Caco-2 (cell line): Measurements from ENCODE around the gene HIKESHI. TPM values are rescaled to one million over a fixed set of nuclear protein-coding genes. Genes with fewer than 3 reads are reported as not detected.
"Not testable (repeated sequence)": the region's sequence is repeated elsewhere in the genome, so short reads cannot be mapped to it uniquely, and the experiment has no call there.

ENCODE experiments used
- BruUV-seq: library from RNA; stranded (reverse); fragments of 400-500 nt; replicated peaks from 2 replicates; lab custom pipeline; 2021; lab: Mats Ljungman, UMichigan
- CTCF ChIA-PET: fragments of 300-600 bp; sonication (Branson Sonifier 250); formaldehyde crosslinking; loops from one replicate; lab custom pipeline; 2022; ENCODE audit warnings: antibody characterized with exemption; lab: Charles Lee
- POLR2A ChIA-PET: fragments of 300-600 bp; sonication (Branson Sonifier 250); formaldehyde crosslinking; loops from one replicate; lab custom pipeline; 2022; ENCODE audit warnings: antibody characterized with exemption; lab: Charles Lee
- DNase-seq, 2 experiments: peaks; one replicate each; pipeline versions ENCODE4 v3.0.0 to v3.0.0-alpha.2; 2020 to 2022
- H3K27me3 ChIP-seq: replicated peaks from 2 replicates; pipeline ENCODE4 v1.6.0; 2011; ENCODE audit warnings: low read length; ENCODE audit not compliant: control insufficient read depth, insufficient read depth
- H3K36me3 ChIP-seq: 2 replicates; pipeline ENCODE4 v1.5.1; 2011; ENCODE audit warnings: low read length; ENCODE audit not compliant: control insufficient read depth, insufficient read depth
- H3K4me1 ChIP-seq: fragments of 250-450 bp; sonication (Bioruptor Pico); 2 replicates; pipeline ENCODE4 v1.5.1; 2020; ENCODE audit warnings: mild to moderate bottlenecking
- H3K4me3 ChIP-seq: 2 replicates; pipeline ENCODE4 v1.5.1; 2011; ENCODE audit warnings: low read depth, mild to moderate bottlenecking, control low read depth, low read length
- H3K9me3 ChIP-seq: fragments of 250-450 bp; sonication (Bioruptor Pico); 2 replicates; pipeline ENCODE4 v1.5.1; 2020; ENCODE audit warnings: mild to moderate bottlenecking, moderate library complexity
- H3K27ac Mint-ChIP-seq: one replicate; pipeline ENCODE4 v1.8.0; 2022; ENCODE audit warnings: mixed read lengths; ENCODE audit not compliant: unreplicated experiment
- H3K27me3 Mint-ChIP-seq: one replicate; pipeline ENCODE4 v1.8.0; 2022; ENCODE audit warnings: mixed read lengths; ENCODE audit not compliant: insufficient read depth, unreplicated experiment
- H3K36me3 Mint-ChIP-seq: one replicate; pipeline ENCODE4 v1.8.0; 2022; ENCODE audit warnings: mild to moderate bottlenecking, mixed read lengths; ENCODE audit not compliant: insufficient read depth, unreplicated experiment
- H3K4me1 Mint-ChIP-seq: one replicate; pipeline ENCODE4 v1.8.0; 2022; ENCODE audit warnings: low read depth, mixed read lengths; ENCODE audit not compliant: unreplicated experiment
- H3K4me3 Mint-ChIP-seq: one replicate; pipeline ENCODE4 v1.8.0; 2022; ENCODE audit warnings: mild to moderate bottlenecking, moderate library complexity, mixed read lengths; ENCODE audit not compliant: unreplicated experiment
- H3K9me3 Mint-ChIP-seq: one replicate; pipeline ENCODE4 v1.8.0; 2022; ENCODE audit warnings: mixed read lengths; ENCODE audit not compliant: unreplicated experiment
- intact Hi-C: fragments of 100-400 bp; cut with micrococcal nuclease; formaldehyde crosslinking; loops from one replicate; pipeline ENCODE4 v1.10.0; 2022; ENCODE audit not compliant: unreplicated experiment
- total RNA-seq: library from RNA; stranded (reverse); gene quantifications from 2 replicates; pipeline ENCODE4 v1.2.3, GENCODE V29; 2022
- TF ChIP-seq, protein P1 (sequence below), 2 experiments: fragments of 200-600 bp in 1 of 2; IDR thresholded peaks; 1 replicate in 1 of 2; 2 replicates in 1 of 2; pipeline versions ENCODE4 v1.5.1 to v1.8.0; 2011 to 2022; ENCODE audit warnings: antibody characterized with exemption in 1 of 2, control low read depth in 1 of 2, inconsistent platforms in 1 of 2, low read depth in 1 of 2, low read length in 1 of 2, mild to moderate bottlenecking in 1 of 2, moderate library complexity in 1 of 2; ENCODE audit not compliant: insufficient read depth in 1 of 2, severe bottlenecking in 1 of 2, unreplicated experiment in 1 of 2

Gene HIKESHI
- total RNA-seq, 1 experiment from 2014 or later: 82.0 TPM

- DNase-seq: no peak
- H3K27ac Mint-ChIP-seq: peak overlapping the region; percentile 99
- H3K36me3 ChIP-seq: no peaks in the 10 kb centered on the region
- H3K4me1 Mint-ChIP-seq: peaks cover 8% of the 10 kb centered on the region
- H3K9me3 ChIP-seq: no peaks in the 10 kb centered on the region
- no peaks in the 10 kb centered on the region for H3K27me3 Mint-ChIP-seq
- 0 out of 2 replicates have a peak, but pooled peaks cover 10% of the 10 kb centered on the region for H3K4me1 ChIP-seq
- H3K9me3 Mint-ChIP-seq: no peaks in the 10 kb centered on the region
- BruUV-seq: TSS peak; percentile 47
- POLR2A ChIA-PET: interaction anchor here (0.7 kb wide), 1 partner anchor 277 kb away, joined by 3 read pairs; no protein-coding TSS in a partner anchor
- CTCF ChIA-PET: interaction anchor here (1.0 kb wide), 2 partner anchors 447 to 475 kb away, joined by 3 to 5 read pairs; partner anchors contain the start of gene CCDC83
- no peaks in the 10 kb centered on the region for H3K27me3 ChIP-seq
- TF ChIP-seq, protein P1, sequence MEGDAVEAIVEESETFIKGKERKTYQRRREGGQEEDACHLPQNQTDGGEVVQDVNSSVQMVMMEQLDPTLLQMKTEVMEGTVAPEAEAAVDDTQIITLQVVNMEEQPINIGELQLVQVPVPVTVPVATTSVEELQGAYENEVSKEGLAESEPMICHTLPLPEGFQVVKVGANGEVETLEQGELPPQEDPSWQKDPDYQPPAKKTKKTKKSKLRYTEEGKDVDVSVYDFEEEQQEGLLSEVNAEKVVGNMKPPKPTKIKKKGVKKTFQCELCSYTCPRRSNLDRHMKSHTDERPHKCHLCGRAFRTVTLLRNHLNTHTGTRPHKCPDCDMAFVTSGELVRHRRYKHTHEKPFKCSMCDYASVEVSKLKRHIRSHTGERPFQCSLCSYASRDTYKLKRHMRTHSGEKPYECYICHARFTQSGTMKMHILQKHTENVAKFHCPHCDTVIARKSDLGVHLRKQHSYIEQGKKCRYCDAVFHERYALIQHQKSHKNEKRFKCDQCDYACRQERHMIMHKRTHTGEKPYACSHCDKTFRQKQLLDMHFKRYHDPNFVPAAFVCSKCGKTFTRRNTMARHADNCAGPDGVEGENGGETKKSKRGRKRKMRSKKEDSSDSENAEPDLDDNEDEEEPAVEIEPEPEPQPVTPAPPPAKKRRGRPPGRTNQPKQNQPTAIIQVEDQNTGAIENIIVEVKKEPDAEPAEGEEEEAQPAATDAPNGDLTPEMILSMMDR (IDR thresholded peaks at IDR 0.05; ENCODE audit: insufficient read depth in 1 of 2, low read depth in 1 of 2, low read length in 1 of 2, severe bottlenecking in 1 of 2, unreplicated experiment in 1 of 2): no peak
- peak overlapping the region; percentile 58 for H3K4me3 ChIP-seq
- intact Hi-C loops: loop anchor here (1.0 to 10.0 kb wide), 4 partner anchors 116 to 637 kb away; partner anchors contain the start of genes CCDC83, CREBZF and PICALM
- H3K4me3 Mint-ChIP-seq: peak overlapping the region; percentile 98
- H3K36me3 Mint-ChIP-seq: peaks cover 17% of the 10 kb centered on the region
Measured at GRCh38 chr11:86301742-86302091, 323 bp upstream of the HIKESHI start.

GRCh38 chr11:86303257-86303656 lies 1.2 kb downstream of the HIKESHI start:
- intact Hi-C loops: loop anchor here (2.0 to 10.0 kb wide), 3 partner anchors 114 to 638 kb away; partner anchors contain the start of genes CCDC83 and CREBZF
- TF ChIP-seq, protein P1 (IDR thresholded peaks at IDR 0.05; ENCODE audit: insufficient read depth in 1 of 2, low read depth in 1 of 2, low read length in 1 of 2, severe bottlenecking in 1 of 2, unreplicated experiment in 1 of 2): no peak
- DNase-seq: no peak
- no peaks in the 10 kb centered on the region for H3K27me3 Mint-ChIP-seq
- no peaks in the 10 kb centered on the region for H3K9me3 ChIP-seq
- peaks cover 8% of the 10 kb centered on the region for H3K4me1 Mint-ChIP-seq
- 0 out of 2 replicates have a peak, but pooled peaks cover 10% of the 10 kb centered on the region for H3K4me1 ChIP-seq
- no TSS peak for BruUV-seq
- peak overlapping the region; percentile 99 for H3K27ac Mint-ChIP-seq
- H3K4me3 Mint-ChIP-seq: peak overlapping the region; percentile 98
- no peaks in the 10 kb centered on the region for H3K9me3 Mint-ChIP-seq
- H3K4me3 ChIP-seq: peak overlapping the region; percentile 58
- no peaks in the 10 kb centered on the region for H3K36me3 ChIP-seq
- H3K27me3 ChIP-seq: no peaks in the 10 kb centered on the region
- POLR2A ChIA-PET: interaction anchor here (0.5 to 1.4 kb wide), 2 partner anchors 58 to 328 kb away, joined by 4 to 7 read pairs; partner anchors contain the start of gene EED
- H3K36me3 Mint-ChIP-seq: peaks cover 17% of the 10 kb centered on the region
- CTCF ChIA-PET: interaction anchor here (1.1 kb wide), 1 partner anchor 116 kb away, joined by 3 read pairs; no protein-coding TSS in a partner anchor

DNA sequence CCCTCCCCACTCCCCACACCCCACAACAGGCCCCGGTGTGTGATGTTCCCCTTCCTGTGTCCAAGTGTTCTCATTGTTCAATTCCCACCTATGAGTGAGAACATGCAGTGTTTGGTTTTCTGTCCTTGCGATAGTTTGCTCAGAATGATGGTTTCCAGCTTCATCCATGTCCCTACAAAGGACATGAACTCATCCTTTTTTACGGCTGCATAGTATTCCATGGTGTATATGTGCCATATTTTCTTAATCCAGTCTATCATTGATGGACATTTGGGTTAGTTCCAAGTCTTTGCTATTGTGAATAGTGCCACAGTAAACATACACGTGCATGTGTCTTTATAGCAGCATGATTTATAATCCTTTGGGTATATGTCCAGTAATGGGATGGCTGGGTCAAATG lies 6.7 kb downstream of the HIKESHI start:
- BruUV-seq, H3K9me3 ChIP-seq, DNase-seq, H3K36me3 ChIP-seq, H3K27me3 ChIP-seq, CTCF ChIA-PET, H3K4me1 ChIP-seq, H3K4me3 ChIP-seq, H3K27ac Mint-ChIP-seq, H3K4me1 Mint-ChIP-seq, H3K27me3 Mint-ChIP-seq, H3K9me3 Mint-ChIP-seq, H3K4me3 Mint-ChIP-seq, POLR2A ChIA-PET: not testable (repeated sequence)
- intact Hi-C loops: loop anchor here (10.0 kb wide), 1 partner anchor 644 kb away; the partner anchor contains the start of gene CREBZF
- peaks cover 30% of the 10 kb centered on the region for H3K36me3 Mint-ChIP-seq
